ENCODE data around the gene HDAC4. TPM values are rescaled to one million over a fixed set of nuclear protein-coding genes. Genes with fewer than 3 reads are reported as not detected.

Gene HDAC4
- total RNA-seq, 4 donors from 2014 or later, result 30.2 to 103 (median 51.7) TPM

DNA sequence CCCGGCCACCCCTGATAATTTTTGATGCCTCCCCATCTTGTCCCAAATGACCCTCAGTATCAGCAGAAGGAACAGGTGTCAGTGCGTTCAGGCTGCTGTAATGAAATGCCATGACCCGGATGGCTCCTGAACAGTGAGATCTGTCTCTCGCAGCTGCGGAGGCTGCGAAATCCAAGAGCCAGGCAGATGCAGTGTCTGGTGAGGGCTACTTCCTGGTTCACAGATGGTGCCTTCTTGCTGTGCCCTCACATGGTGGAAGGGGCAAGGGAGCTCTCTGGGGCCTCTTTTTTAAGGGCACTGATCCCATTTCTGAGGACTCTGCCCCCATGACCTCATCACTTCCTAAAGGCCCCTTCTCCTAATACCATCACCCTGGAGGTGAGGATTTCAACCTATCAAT is 400.7 kb downstream of the HDAC4 start:
- TF ChIP-seq, protein P1, sequence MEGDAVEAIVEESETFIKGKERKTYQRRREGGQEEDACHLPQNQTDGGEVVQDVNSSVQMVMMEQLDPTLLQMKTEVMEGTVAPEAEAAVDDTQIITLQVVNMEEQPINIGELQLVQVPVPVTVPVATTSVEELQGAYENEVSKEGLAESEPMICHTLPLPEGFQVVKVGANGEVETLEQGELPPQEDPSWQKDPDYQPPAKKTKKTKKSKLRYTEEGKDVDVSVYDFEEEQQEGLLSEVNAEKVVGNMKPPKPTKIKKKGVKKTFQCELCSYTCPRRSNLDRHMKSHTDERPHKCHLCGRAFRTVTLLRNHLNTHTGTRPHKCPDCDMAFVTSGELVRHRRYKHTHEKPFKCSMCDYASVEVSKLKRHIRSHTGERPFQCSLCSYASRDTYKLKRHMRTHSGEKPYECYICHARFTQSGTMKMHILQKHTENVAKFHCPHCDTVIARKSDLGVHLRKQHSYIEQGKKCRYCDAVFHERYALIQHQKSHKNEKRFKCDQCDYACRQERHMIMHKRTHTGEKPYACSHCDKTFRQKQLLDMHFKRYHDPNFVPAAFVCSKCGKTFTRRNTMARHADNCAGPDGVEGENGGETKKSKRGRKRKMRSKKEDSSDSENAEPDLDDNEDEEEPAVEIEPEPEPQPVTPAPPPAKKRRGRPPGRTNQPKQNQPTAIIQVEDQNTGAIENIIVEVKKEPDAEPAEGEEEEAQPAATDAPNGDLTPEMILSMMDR (IDR thresholded peaks at IDR 0.05), result no peak
- DNase-seq (ENCODE audit: low spot score) (no peak), ATAC-seq (ENCODE audit: low FRiP score) (no peak)

DNA sequence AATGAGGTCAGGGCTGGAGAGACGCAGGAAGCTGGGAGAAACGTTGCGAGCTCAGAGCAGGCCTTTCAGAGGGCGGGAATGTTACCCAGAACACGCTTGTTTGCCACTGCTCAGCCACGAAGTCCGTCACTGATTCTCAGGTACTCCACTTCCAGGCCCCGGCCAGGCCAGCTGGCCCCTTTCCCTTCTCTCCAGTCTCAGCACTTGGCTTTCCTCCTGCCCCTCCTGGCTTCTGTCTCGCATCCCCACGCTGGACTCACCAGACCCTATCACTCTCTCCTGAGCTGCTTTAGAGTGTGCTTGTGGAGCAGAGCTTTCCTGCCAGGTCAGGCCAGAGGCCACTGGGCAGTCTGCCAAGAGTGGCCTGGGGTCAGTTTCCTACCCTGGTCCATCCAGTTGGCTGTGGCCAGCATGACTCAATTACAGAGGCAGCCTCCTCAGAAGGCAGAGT is 401.5 kb downstream of the HDAC4 start:
- DNase-seq (ENCODE audit: low spot score), result no peak
- no peak for ATAC-seq (ENCODE audit: low FRiP score)
- TF ChIP-seq, protein P1 (IDR thresholded peaks at IDR 0.05), result no peak

DNA sequence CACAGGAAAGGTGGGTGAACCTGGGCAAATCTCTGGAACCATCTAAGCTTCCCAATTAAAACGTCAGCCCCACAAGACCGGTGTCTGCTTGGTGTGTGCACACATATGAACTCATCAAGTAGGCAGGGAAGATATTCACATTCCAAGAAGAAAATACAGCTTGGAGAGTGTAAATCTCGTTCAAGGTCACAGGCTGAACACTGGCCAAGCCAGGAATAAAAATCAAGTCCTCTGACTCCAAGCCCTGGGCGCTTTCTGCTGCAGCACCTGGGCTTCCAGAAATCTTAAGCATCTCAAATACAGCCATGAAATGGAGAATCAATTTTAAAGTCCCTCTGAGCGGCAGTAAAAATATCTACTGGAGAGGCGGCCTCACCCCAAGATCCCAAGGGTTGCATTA is 402.0 kb downstream of the HDAC4 start:
- ATAC-seq (ENCODE audit: low FRiP score) (no peak), DNase-seq (ENCODE audit: low spot score) (no peak)
- TF ChIP-seq, protein P1 (IDR thresholded peaks at IDR 0.05), result no peak

Small RNA genes lying within 50 kb of the gene (small RNA-seq; reads per million reads assigned to genes)
- gene MIR2467 (0.77 reads per million), gene MIR4269 (not detected), gene MIR4440 (not detected), gene MIR4441 (not detected)
